NCI-H2107 (cell line): ENCODE results near the gene CRIM1.
A peak's percentile ranks its signal among the peaks of the same experiment; 100 is the strongest.

ENCODE experiments used
- DNase-seq: peaks from one replicate; lab custom pipeline; 2025; lab: John Stamatoyannopoulos, UW

Gene CRIM1

DNA sequence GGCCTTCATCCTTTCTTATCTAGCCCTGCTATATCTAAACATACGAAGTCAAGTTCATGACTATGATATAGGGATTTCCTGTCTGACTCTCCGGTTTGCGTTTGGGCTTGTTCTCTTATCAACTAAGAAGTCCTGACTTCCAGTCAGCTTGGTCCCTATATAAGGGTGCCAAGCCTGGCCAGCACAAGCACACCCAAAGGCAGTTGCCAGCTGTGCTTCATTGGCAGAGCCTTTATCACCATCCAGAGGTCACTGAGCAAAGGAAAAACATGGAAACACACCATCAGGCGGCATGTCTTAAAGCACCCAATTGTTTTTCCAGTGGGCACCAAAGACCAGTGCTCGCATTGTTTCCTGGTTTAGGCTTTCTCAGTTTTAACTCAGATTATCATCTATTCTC is 169.7 kb downstream of the CRIM1 start:
- DNase-seq: no peak

DNA sequence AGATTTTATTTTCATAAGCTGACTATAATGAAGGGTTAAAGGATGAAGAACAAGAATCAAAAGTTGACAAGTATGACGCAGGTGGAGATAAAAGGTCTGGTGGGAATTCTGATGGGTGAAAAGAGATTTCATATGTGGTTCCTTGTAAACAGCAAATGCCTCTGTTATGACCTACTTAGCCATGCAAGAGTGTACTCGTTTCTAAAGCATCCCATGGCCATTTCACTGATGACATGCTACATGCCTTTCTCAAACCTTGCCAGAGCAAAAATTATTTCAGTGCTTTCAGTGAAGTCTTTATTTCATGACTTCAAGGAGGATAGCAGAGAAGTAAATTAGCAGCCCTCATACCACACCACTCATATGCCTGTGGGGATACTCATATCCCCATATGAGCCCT is 170.6 kb downstream of the CRIM1 start:
- no peak for DNase-seq

GRCh38 chr2:36528274-36528673 is 172.7 kb downstream of the CRIM1 start:
- DNase-seq: no peak

- DNase-seq: no peak
Observed at GRCh38 chr2:36528766-36529392, 173.3 kb downstream of the CRIM1 start.

GRCh38 chr2:36530178-36530982 is 174.8 kb downstream of the CRIM1 start:
- no peak for DNase-seq

DNA sequence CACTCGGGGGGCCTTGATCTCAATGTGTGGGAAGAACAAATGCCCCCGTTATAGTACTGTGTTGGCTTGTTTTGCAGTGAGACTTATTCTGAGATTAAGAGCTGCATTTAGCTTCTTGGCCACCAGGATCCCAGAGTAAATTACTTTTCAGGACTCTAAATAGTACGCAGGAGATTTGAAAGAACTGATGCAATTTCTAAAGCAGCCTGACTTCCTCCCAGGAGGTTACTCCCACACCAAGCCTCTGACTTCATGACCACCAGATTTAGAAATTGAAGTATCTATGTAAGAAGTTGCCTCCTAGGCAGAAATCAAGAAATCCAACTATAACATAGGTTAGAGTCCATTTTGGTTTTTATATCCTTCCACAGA is 175.4 kb downstream of the CRIM1 start:
- DNase-seq: no peak

GRCh38 chr2:36534275-36534799 is 178.8 kb downstream of the CRIM1 start:
- no peak for DNase-seq

GRCh38 chr2:36535099-36535498 is 179.5 kb downstream of the CRIM1 start:
- DNase-seq: no peak

GRCh38 chr2:36536776-36537175 is 181.2 kb downstream of the CRIM1 start:
- no peak for DNase-seq

- DNase-seq: peak; percentile 68
Observed at GRCh38 chr2:36538335-36538734, 182.8 kb downstream of the CRIM1 start.

GRCh38 chr2:36539631-36540030 is 184.1 kb downstream of the CRIM1 start:
- no peak for DNase-seq

DNA sequence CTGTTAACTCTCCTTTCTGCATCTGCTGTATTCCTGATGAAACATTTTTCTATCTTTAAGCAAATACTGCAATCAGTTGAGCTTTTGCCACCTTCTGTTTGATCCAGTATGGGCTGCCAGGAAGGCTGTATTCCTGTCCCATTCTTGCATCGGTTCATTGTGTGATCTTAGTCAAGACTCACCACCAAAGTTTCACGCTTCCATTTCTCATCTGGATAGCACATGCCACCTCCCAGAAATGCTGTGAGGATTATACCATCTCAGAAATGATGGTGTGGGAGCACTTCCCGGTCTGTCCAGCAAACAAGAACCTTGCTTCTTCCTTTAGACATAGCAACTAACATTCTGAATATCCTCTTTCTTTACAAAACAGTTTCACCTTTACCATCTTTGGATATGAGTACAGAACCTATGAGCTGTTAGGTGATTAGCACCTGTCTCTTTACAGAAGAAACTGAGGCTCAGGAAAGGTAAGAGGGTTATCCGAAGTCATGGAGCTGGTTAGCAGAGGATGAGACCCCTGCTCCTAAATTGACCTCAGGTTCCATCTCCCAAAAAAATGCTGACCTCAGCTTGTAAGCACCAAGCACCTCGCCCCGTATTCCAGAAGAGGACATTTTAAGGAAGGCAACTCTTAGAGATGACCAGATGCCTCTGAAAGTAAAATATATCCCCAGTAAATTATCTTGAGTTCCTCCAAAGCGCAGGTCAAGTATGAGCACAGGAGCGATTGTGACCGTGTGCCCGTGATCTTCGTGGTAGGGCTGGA is 185.6 kb downstream of the CRIM1 start:
- no peak for DNase-seq

DNA sequence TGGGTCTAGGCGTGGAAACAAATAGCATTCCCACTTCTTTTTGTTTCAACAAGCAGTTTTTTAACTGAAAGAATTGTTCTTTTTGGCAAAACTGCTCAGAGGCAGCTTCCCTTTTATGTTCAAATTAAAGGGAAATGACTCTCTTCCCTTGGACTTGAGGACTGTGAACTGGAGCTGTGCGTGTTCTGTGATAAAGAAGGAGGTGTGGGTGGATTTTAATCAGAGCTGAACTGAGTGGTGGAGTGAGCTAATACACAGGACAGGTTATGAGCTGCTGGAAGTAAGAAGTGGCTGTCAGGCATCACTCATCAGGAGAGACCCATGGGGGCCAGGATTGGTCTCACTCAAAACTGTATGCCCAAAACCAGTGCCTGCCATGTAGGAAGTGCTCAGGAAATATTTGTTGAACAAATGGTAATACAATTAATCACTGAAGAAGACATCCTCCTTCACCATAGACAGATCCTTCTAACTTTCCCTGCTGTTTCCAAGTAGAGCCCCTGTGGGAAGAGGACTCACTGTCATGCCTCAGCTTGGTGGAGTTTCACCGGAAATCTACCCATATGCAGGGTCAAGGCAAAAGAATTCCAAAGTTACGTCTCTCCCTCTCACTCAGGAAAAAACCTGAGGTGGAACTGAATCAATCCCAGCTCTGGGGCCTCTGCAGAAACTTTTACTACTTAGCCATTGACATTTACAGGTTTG is 186.5 kb downstream of the CRIM1 start:
- DNase-seq: no peak

- no peak for DNase-seq
Observed at GRCh38 chr2:36544638-36545338, 189.2 kb downstream of the CRIM1 start.

DNA sequence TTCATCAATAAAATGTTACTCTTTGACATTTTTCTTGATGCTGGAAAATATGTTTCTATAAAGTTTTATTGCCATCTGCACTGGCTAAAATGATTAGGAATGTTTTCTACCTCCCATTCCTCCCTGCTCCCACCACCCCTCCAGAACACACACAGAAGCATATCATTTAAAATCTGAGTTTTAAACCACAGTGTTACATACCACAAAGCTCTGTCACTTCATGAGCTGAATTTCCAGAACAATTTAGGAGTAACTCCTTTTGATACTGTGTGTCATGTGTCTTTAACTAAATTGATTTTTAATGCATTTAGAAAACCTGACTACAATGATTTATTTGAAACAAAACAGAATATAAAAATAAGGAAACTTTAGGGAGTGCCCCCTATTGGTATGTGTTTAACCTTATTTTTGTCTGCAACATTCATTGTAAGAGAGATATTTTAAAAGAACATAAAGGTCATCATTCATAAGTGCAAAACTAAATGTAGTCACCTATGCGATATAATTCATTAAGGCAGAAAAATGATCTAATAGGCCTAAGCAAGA is 190.4 kb downstream of the CRIM1 start:
- DNase-seq: no peak

GRCh38 chr2:36547906-36548305 is 192.3 kb downstream of the CRIM1 start:
- no peak for DNase-seq

GRCh38 chr2:36549165-36549574 is 193.6 kb downstream of the CRIM1 start:
- no peak for DNase-seq

DNA sequence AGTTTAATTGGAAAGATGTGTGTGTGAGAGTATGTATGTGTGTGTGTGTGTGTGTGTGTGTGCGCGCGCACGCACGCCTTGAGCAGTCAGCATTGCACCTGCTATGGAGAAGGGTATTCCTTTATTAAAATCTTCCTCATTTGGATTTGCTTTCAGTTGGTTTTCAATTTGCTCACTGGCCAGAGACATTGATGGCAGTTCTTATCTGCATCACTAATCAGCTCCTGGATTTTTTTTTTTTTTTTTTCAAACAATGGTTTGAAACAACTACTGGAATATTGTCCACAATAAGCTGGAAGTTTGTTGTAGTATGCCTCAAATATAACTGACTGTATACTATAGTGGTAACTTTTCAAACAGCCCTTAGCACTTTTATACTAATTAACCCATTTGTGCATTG is 194.4 kb downstream of the CRIM1 start:
- no peak for DNase-seq

DNA sequence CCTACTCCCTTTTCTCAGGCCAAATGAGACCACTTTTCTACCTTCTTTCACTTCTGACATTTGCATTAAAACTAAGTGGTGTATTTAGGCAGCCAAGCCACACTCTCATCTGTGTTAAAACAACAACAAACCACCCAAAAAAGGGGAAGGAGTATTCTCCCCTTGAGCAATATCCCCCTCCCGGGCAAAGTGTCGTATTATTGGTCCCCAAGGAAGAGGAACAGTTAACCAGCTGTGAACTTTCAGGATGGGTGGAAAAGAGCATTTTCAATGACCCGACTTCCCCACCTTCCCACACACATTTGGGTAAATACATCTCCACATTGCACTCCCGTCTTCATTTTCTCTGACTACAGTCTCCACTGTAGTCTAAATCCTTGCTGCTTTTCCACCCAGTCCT is 198.1 kb downstream of the CRIM1 start:
- no peak for DNase-seq

DNA sequence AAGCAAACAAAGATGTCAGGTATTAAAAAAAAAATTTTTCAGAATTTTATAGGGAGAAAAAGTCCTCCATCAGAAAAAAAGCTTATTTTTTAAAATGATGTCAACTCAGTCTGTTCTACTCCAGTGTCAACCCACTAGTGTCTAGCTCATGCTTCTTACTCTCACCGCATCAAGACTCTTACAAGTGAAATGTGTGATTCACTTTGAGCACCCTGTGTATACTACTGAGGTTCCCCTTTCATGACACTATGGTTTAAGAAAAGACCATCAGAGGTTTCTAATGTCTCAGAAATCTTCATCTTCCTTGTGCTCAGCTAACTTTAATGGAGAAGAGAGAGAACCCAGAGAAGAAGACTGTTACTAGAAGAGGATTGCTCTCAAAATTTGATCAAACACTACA is 199.0 kb downstream of the CRIM1 start:
- no peak for DNase-seq

DNA sequence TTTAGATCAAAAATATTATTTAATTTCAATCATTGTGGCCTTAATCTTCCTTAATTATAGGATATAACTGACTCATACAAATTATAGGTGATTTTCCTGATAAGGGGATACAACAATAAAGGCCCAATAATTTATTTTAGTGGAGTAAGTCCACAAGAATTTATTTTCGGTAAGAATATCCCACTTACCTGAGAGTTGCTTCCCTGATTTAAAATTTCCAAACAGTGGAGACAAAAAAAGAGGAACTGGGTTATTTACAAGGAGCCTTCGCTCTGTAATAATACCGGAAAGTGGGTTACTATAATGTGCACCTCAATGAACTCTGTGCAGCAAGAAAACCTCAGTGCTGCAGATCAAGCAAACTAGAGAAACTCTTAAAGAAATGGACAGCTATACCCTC is 200.2 kb downstream of the CRIM1 start:
- no peak for DNase-seq
